H9 (cell line): Measurements from ENCODE around the gene NKX3-2. TPM values are rescaled to one million over a fixed set of nuclear protein-coding genes. Genes with fewer than 3 reads are reported as not detected.
A peak's percentile ranks its signal among the peaks of the same experiment; 100 is the strongest.

ENCODE experiments used
- DNase-seq: peaks from one replicate; pipeline ENCODE4 v3.0.0-alpha.2; 2017
- H2AFZ ChIP-seq: one replicate; pipeline ENCODE4 v1.6.1; 2013; ENCODE audit warnings: mild to moderate bottlenecking, low read length, control low read depth, moderate library complexity
- H2AK5ac ChIP-seq: 2 replicates; pipeline ENCODE4 v1.6.1; 2013; ENCODE audit warnings: low read length, control low read depth, mixed read lengths; ENCODE audit not compliant: insufficient read length
- H2BK120ac ChIP-seq: one replicate; pipeline ENCODE4 v1.6.1; 2013; ENCODE audit warnings: low read depth, mild to moderate bottlenecking, low read length, control low read depth, inconsistent platforms; ENCODE audit not compliant: poor library complexity, severe bottlenecking
- H2BK12ac ChIP-seq: 2 replicates; pipeline ENCODE4 v1.6.1; 2013; ENCODE audit warnings: low read length, control low read depth, mixed read lengths, low read depth; ENCODE audit not compliant: insufficient read length
- H2BK15ac ChIP-seq: 2 replicates; pipeline ENCODE4 v1.6.1; 2013; ENCODE audit warnings: low read depth, low read length, control low read depth
- H2BK20ac ChIP-seq: one replicate; pipeline ENCODE4 v1.6.1; 2013; ENCODE audit warnings: low read depth, mild to moderate bottlenecking, low read length, control low read depth, inconsistent platforms; ENCODE audit not compliant: poor library complexity, severe bottlenecking
- H2BK5ac ChIP-seq: 2 replicates; pipeline ENCODE4 v1.6.1; 2013; ENCODE audit warnings: low read length, control low read depth, mixed read lengths; ENCODE audit not compliant: insufficient read length
- H3K14ac ChIP-seq: 2 replicates; pipeline ENCODE4 v1.6.1; 2013; ENCODE audit warnings: low read length, control low read depth; ENCODE audit not compliant: insufficient read depth
- H3K18ac ChIP-seq: 2 replicates; pipeline ENCODE4 v1.6.1; 2013; ENCODE audit warnings: low read depth, mild to moderate bottlenecking, mixed read lengths, low read length, control low read depth; ENCODE audit not compliant: insufficient read length
- H3K23ac ChIP-seq: 2 replicates; pipeline ENCODE4 v1.6.1; 2013; ENCODE audit warnings: low read length, control low read depth, mixed read lengths, low read depth; ENCODE audit not compliant: insufficient read length
- H3K23me2 ChIP-seq: 2 replicates; pipeline ENCODE4 v1.6.1; 2013; ENCODE audit warnings: low read depth, mild to moderate bottlenecking, mixed read lengths, low read length, control low read depth; ENCODE audit not compliant: insufficient read length, poor library complexity, severe bottlenecking
- H3K27ac ChIP-seq: 2 replicates; pipeline ENCODE4 v1.5.1; 2013; ENCODE audit warnings: low read length, control low read depth, mixed read lengths, low read depth; ENCODE audit not compliant: insufficient read length
- H3K27me3 ChIP-seq: 2 replicates; pipeline ENCODE4 v1.6.1; 2013; ENCODE audit warnings: low read length, control low read depth, inconsistent platforms; ENCODE audit not compliant: insufficient read depth
- H3K4ac ChIP-seq: 2 replicates; pipeline ENCODE4 v1.6.1; 2013; ENCODE audit warnings: low read depth, mild to moderate bottlenecking, control low read depth, inconsistent platforms, low read length, moderate library complexity
- H3K4me1 ChIP-seq: 2 replicates; pipeline ENCODE4 v1.6.1; 2013; ENCODE audit warnings: low read length, control low read depth, inconsistent platforms; ENCODE audit not compliant: insufficient read depth
- H3K4me2 ChIP-seq: 2 replicates; pipeline ENCODE4 v1.6.1; 2013; ENCODE audit warnings: low read length, control low read depth, mixed read lengths; ENCODE audit not compliant: insufficient read length, insufficient read depth
- H3K56ac ChIP-seq: 2 replicates; pipeline ENCODE4 v1.6.1; 2013; ENCODE audit warnings: low read depth, mild to moderate bottlenecking, mixed read lengths, low read length, control low read depth; ENCODE audit not compliant: insufficient read length
- H3K79me1 ChIP-seq: 2 replicates; pipeline ENCODE4 v1.6.1; 2013; ENCODE audit warnings: low read depth, mild to moderate bottlenecking, moderate library complexity, low read length, control low read depth, inconsistent platforms; ENCODE audit not compliant: insufficient read depth, poor library complexity, severe bottlenecking
- H3K79me2 ChIP-seq: 2 replicates; pipeline ENCODE4 v1.6.1; 2013; ENCODE audit warnings: low read length, control low read depth, inconsistent platforms; ENCODE audit not compliant: insufficient read depth
- H3K9ac ChIP-seq: 2 replicates; pipeline ENCODE4 v1.6.1; 2013; ENCODE audit warnings: low read length, control low read depth, mixed read lengths; ENCODE audit not compliant: insufficient read length; ENCODE audit errors: extremely low read depth
- H3K9me3 ChIP-seq: one replicate; pipeline ENCODE4 v1.6.1; 2013; ENCODE audit warnings: low read depth, low read length, inconsistent platforms; ENCODE audit not compliant: control insufficient read depth
- H3T11ph ChIP-seq: one replicate; pipeline ENCODE4 v1.6.1; 2013; ENCODE audit warnings: mild to moderate bottlenecking, low read length, control low read depth, inconsistent platforms
- H4K20me1 ChIP-seq: one replicate; pipeline ENCODE4 v1.6.1; 2013; ENCODE audit not compliant: control insufficient read depth, insufficient read length, insufficient read depth
- H4K5ac ChIP-seq: 2 replicates; pipeline ENCODE4 v1.6.1; 2013; ENCODE audit warnings: low read depth, mild to moderate bottlenecking, mixed read lengths, low read length, control low read depth; ENCODE audit not compliant: insufficient read length
- H4K8ac ChIP-seq: replicated peaks from 2 replicates; pipeline ENCODE4 v1.6.1; 2013; ENCODE audit warnings: low read length, control low read depth, mixed read lengths, low read depth; ENCODE audit not compliant: insufficient read length
- H4K91ac ChIP-seq: 2 replicates; pipeline ENCODE4 v1.6.1; 2013; ENCODE audit warnings: low read depth, mild to moderate bottlenecking, moderate library complexity, mixed read lengths, low read length, control low read depth; ENCODE audit not compliant: insufficient read length
- H3K27ac Mint-ChIP-seq, 3 experiments: 2 replicates in 2 of 3; 3 replicates in 1 of 3; pipeline ENCODE4 v1.8.0; 2020 to 2021; ENCODE audit warnings: mixed read lengths in 3 of 3, mild to moderate bottlenecking in 1 of 3, moderate library complexity in 1 of 3
- H3K27me3 Mint-ChIP-seq: 2 replicates; pipeline ENCODE4 v1.8.0; 2021; ENCODE audit warnings: low read depth, mild to moderate bottlenecking, moderate library complexity, mixed read lengths
- H3K36me3 Mint-ChIP-seq, 3 experiments: 2 replicates in 2 of 3; 3 replicates in 1 of 3; pipeline ENCODE4 v1.8.0; 2020 to 2021; ENCODE audit warnings: low read depth in 3 of 3, mixed read lengths in 3 of 3; ENCODE audit not compliant: insufficient read depth in 1 of 3
- H3K4me1 Mint-ChIP-seq, 2 experiments: 2 replicates each; pipeline ENCODE4 v1.8.0; 2020; ENCODE audit warnings: mixed read lengths in 2 of 2
- H3K4me3 Mint-ChIP-seq, 2 experiments: 2 replicates in 1 of 2; 3 replicates in 1 of 2; pipeline ENCODE4 v1.8.0; 2020 to 2021; ENCODE audit warnings: mild to moderate bottlenecking in 2 of 2, mixed read lengths in 2 of 2, moderate library complexity in 1 of 2
- H3K9me3 Mint-ChIP-seq, 2 experiments: 2 replicates in 1 of 2; 3 replicates in 1 of 2; pipeline ENCODE4 v1.8.0; 2020; ENCODE audit warnings: mild to moderate bottlenecking in 2 of 2, mixed read lengths in 2 of 2, moderate library complexity in 1 of 2
- CTCF ChIP-seq: fragments of 200-600 bp; sonication (generic); conservative IDR thresholded peaks from 3 replicates; pipeline ENCODE4 v1.8.0; 2021; ENCODE audit warnings: antibody characterized with exemption, mild to moderate bottlenecking
- whole genome bisulfite sequencing: extraction: QIAGEN DNeasy Blood & Tissue Kit; methylation state at CpG from one replicate; pipeline ENCODE4 v1.1.7; 2013; ENCODE audit warnings: missing lambda C conversion rate, low lambda C conversion rate, mixed read lengths; ENCODE audit not compliant: insufficient read length; ENCODE audit errors: extremely low coverage; 5-methylcytosine and 5-hydroxymethylcytosine counted together
- total RNA-seq: library from RNA; stranded (reverse); gene quantifications from 2 replicates; pipeline ENCODE4 v1.2.1, GENCODE V29; 2021

The NKX3-2 gene
- total RNA-seq, 1 experiment from 2014 or later: 1.9 TPM

GRCh38 chr4:13527192-13527980 is 16.9 kb downstream of the NKX3-2 start:
- Histone ChIP-seq H3K27ac (no peak overlapping the region), H3K79me1 (no peaks in the 10 kb centered on the region), H3K23ac (no peak overlapping the region), H2BK5ac (no peak overlapping the region), H3K4ac (no peak overlapping the region), H3K14ac (no peak overlapping the region), H3K9me3 (peaks cover 8% of the 10 kb centered on the region), H3K79me2 (no peaks in the 10 kb centered on the region), H4K20me1 (no peaks in the 10 kb centered on the region), H3K56ac (no peak overlapping the region), H3K4me2 (peak overlapping the region; percentile 46), H2AFZ (no peak overlapping the region), H2BK20ac (no peak overlapping the region), H2AK5ac (no peak overlapping the region), H4K5ac (no peak overlapping the region), H4K91ac (no peak overlapping the region), H3K9ac (no peak overlapping the region), H3K4me1 (no peaks in the 10 kb centered on the region; the same call in 1 of the 2 replicates), H2BK120ac (no peak overlapping the region), H3T11ph (no peak overlapping the region), H3K18ac (no peak overlapping the region), H2BK15ac (no peak overlapping the region), H3K23me2 (peaks cover 14% of the 10 kb centered on the region), H4K8ac (no peak overlapping the region), H3K27me3 (peaks cover 90% of the 10 kb centered on the region), H2BK12ac (no peak overlapping the region)
- no peak for TF ChIP-seq CTCF
- WGBS: no CpG with 5 or more reads among the region's 46 CpGs
- Mint-ChIP-seq H3K4me1 (peaks cover 35 to 48% of the 10 kb centered on the region in 2 experiments), H3K9me3 (peaks cover 10 to 15% of the 10 kb centered on the region in 2 experiments), H3K4me3 (peak overlapping the region in 1 of 2 experiments; percentile 60; a peak in 1 of 5 replicates), H3K36me3 (peaks cover 11 to 13% (median 12%) of the 10 kb centered on the region in 3 experiments), H3K27ac (no peak overlapping the region), H3K27me3 (peaks cover 99% of the 10 kb centered on the region)
- DNase-seq: no peak
